SU-DHL-6 (cell line): Measurements from ENCODE around the gene REXO5.

Source experiments
- H2AFZ ChIP-seq: fragments of 200-600 bp; sonication (generic); 2 replicates; pipeline ENCODE4 v1.6.1; 2014; ENCODE audit warnings: low read depth, mild to moderate bottlenecking, moderate library complexity, mixed read lengths, antibody characterized with exemption, low read length; ENCODE audit not compliant: severe bottlenecking
- H3F3A ChIP-seq: fragments of 200-600 bp; shearing (Covaris generic); 2 replicates; pipeline ENCODE4 v1.6.0; 2016; ENCODE audit warnings: antibody characterized with exemption, mild to moderate bottlenecking; ENCODE audit not compliant: insufficient read depth
- H3K27ac ChIP-seq: fragments of 200-600 bp; sonication (generic); 2 replicates; pipeline ENCODE4 v1.5.1; 2016; ENCODE audit warnings: low read depth, mild to moderate bottlenecking, low read length, moderate library complexity, mixed read lengths
- H3K27me3 ChIP-seq: fragments of 200-600 bp; sonication (generic), shearing (Covaris generic); 2 replicates; pipeline ENCODE4 v1.6.0; 2014; ENCODE audit warnings: mild to moderate bottlenecking, low read length
- H3K36me3 ChIP-seq: fragments of 200-600 bp; sonication (generic); 2 replicates; pipeline ENCODE4 v1.6.1; 2014; ENCODE audit warnings: mild to moderate bottlenecking, low read length, mixed read lengths
- H3K4me2 ChIP-seq: fragments of 300-600, 200-600 bp; shearing (Covaris generic), sonication (generic); 2 replicates; pipeline ENCODE4 v1.6.0; 2014; ENCODE audit warnings: low read length, low read depth, mild to moderate bottlenecking; ENCODE audit not compliant: poor library complexity, severe bottlenecking
- H3K4me3 ChIP-seq: fragments of 200-600 bp; sonication (generic); 2 replicates; pipeline ENCODE4 v1.5.1; 2014; ENCODE audit warnings: antibody characterized with exemption, low read length, mild to moderate bottlenecking, mixed read lengths; ENCODE audit not compliant: insufficient read depth, poor library complexity, severe bottlenecking
- H3K79me2 ChIP-seq: fragments of 200-600 bp; sonication (generic); 2 replicates; pipeline ENCODE4 v1.6.1; 2014; ENCODE audit warnings: mild to moderate bottlenecking, low read length, moderate library complexity; ENCODE audit not compliant: insufficient read depth
- H3K9ac ChIP-seq: fragments of 200-600 bp; sonication (generic); 2 replicates; pipeline ENCODE4 v1.7.0; 2014; ENCODE audit warnings: mild to moderate bottlenecking, low read length
- H3K9me2 ChIP-seq: fragments of 200-600 bp; sonication (generic); replicated peaks from 2 replicates; pipeline ENCODE4 v1.6.1; 2014; ENCODE audit warnings: low read length; ENCODE audit not compliant: insufficient read depth
- H3K9me3 ChIP-seq: fragments of 200-600 bp; sonication (generic); 2 replicates; pipeline ENCODE4 v1.6.1; 2014; ENCODE audit warnings: low read length, mixed read lengths; ENCODE audit not compliant: insufficient read depth
- H4K20me1 ChIP-seq: fragments of 200-600 bp; sonication (generic); 2 replicates; pipeline ENCODE4 v1.6.1; 2014; ENCODE audit warnings: low read depth, mild to moderate bottlenecking, antibody characterized with exemption, low read length, moderate library complexity, mixed read lengths
- CTCF ChIP-seq: fragments of 200-600 bp; sonication (generic); IDR thresholded peaks from one replicate; pipeline ENCODE4 v1.5.1; 2017; ENCODE audit warnings: antibody characterized with exemption, mild to moderate bottlenecking, low read length, moderate library complexity; ENCODE audit not compliant: insufficient read depth, poor library complexity, severe bottlenecking
- EZH2phosphoT487 ChIP-seq: fragments of 200-600 bp; sonication (generic), shearing (Covaris generic); conservative IDR thresholded peaks from 2 replicates; pipeline ENCODE4 v1.6.1; 2018; ENCODE audit warnings: mild to moderate bottlenecking, antibody characterized with exemption, low read length, moderate library complexity, mixed read lengths

REXO5 gene

GRCh38 chr16:20879175-20880040 is 73.1 kb downstream of the REXO5 start:
- H4K20me1 ChIP-seq, result no peaks in the 10 kb centered on the region
- TF ChIP-seq CTCF (no peak), EZH2phosphoT487 (no peak)
- H3K4me2 ChIP-seq, result no peak overlapping the region
- H3K9me2 ChIP-seq, result no peaks in the 10 kb centered on the region
- no peaks in the 10 kb centered on the region for H3F3A ChIP-seq
- no peaks in the 10 kb centered on the region for H3K27me3 ChIP-seq
- H3K9ac ChIP-seq, result no peak overlapping the region
- H3K4me3 ChIP-seq, result no peak overlapping the region
- H3K36me3 ChIP-seq, result no peaks in the 10 kb centered on the region
- H3K79me2 ChIP-seq, result peaks cover 8% of the 10 kb centered on the region
- H2AFZ ChIP-seq, result no peak overlapping the region
- no peaks in the 10 kb centered on the region for H3K9me3 ChIP-seq
- H3K27ac ChIP-seq, result no peak overlapping the region

- Histone ChIP-seq H3K27ac (no peak overlapping the region), H4K20me1 (no peaks in the 10 kb centered on the region), H2AFZ (no peak overlapping the region), H3K9ac (no peak overlapping the region), H3K79me2 (peaks cover 14% of the 10 kb centered on the region), H3K36me3 (no peaks in the 10 kb centered on the region), H3K9me3 (no peaks in the 10 kb centered on the region), H3K4me2 (no peak overlapping the region), H3K27me3 (no peaks in the 10 kb centered on the region), H3K4me3 (no peak overlapping the region), H3K9me2 (no peaks in the 10 kb centered on the region), H3F3A (no peaks in the 10 kb centered on the region)
- TF ChIP-seq CTCF, result no peak
- no peak for TF ChIP-seq EZH2phosphoT487
These were observed 74.7 kb downstream of the REXO5 start for GRCh38 chr16:20880867-20881502.

- Histone ChIP-seq H2AFZ (no peak overlapping the region), H3K36me3 (no peaks in the 10 kb centered on the region), H3K9ac (no peak overlapping the region), H3K9me3 (no peaks in the 10 kb centered on the region), H3K9me2 (no peaks in the 10 kb centered on the region), H3K27ac (no peak overlapping the region), H3F3A (no peaks in the 10 kb centered on the region), H3K4me3 (no peak overlapping the region), H4K20me1 (no peaks in the 10 kb centered on the region), H3K79me2 (peaks cover 12% of the 10 kb centered on the region), H3K4me2 (no peak overlapping the region), H3K27me3 (no peaks in the 10 kb centered on the region)
- TF ChIP-seq CTCF (no peak), EZH2phosphoT487 (no peak)
These were observed 75.2 kb downstream of the REXO5 start for GRCh38 chr16:20881503-20881878.
